Stomach (tissue), 9 donors: Measurements from ENCODE around the gene POU2AF3. TPM values are rescaled to one million over a fixed set of nuclear protein-coding genes. Genes with fewer than 3 reads are reported as not detected.

Experiments
- DNase-seq, 2 donors: peaks; one replicate each; pipeline versions ENCODE4 v3.0.0 to v3.0.0-alpha.2; 2013 to 2019
- H3K27ac ChIP-seq, 5 donors: fragments of 200-600 bp in 4 of 5; sonication (generic) in 4 of 5; one replicate each; pipeline ENCODE4 v1.5.1; 2013 to 2019; ENCODE audit warnings: mild to moderate bottlenecking in 1 of 5, moderate library complexity in 1 of 5
- H3K27me3 ChIP-seq, 3 donors: fragments of 200-600 bp; sonication (generic); one replicate each; pipeline ENCODE4 v1.5.1; 2017 to 2019; ENCODE audit warnings: mixed run types in 1 of 3
- H3K36me3 ChIP-seq, 4 donors: fragments of 200-600 bp; sonication (generic); 1 replicate in 3 of 4; 2 replicates in 1 of 4; pipeline ENCODE4 v1.5.1; 2016 to 2019
- H3K4me1 ChIP-seq, 4 donors: fragments of 200-600 bp; sonication (generic); one replicate each; pipeline ENCODE4 v1.5.1; 2016 to 2019
- H3K4me3 ChIP-seq, 4 donors: fragments of 200-600 bp; sonication (generic) in 3 of 4; one replicate each; pipeline ENCODE4 v1.5.1; 2016 to 2019; ENCODE audit warnings: mild to moderate bottlenecking in 1 of 4
- H3K9me3 ChIP-seq, 4 donors: fragments of 200-600 bp; sonication (generic); one replicate each; pipeline ENCODE4 v1.5.1; 2016 to 2019
- EP300 ChIP-seq: sonication (generic); formaldehyde crosslinking; IDR thresholded peaks from one replicate; pipeline ENCODE4 v1.6.1; 2017; ENCODE audit warnings: antibody characterized with exemption
- POLR2A ChIP-seq, 4 donors: fragments of 450-650 bp; IDR thresholded peaks; one replicate each; pipeline ENCODE4 v1.6.1; 2016; ENCODE audit warnings: antibody characterized with exemption in 4 of 4, control low read depth in 2 of 4, mild to moderate bottlenecking in 1 of 4, moderate library complexity in 1 of 4
- POLR2AphosphoS5 ChIP-seq, 3 donors: sonication (generic); formaldehyde crosslinking; IDR thresholded peaks; one replicate each; pipeline ENCODE4 v1.6.1; 2016; ENCODE audit warnings: antibody characterized with exemption in 3 of 3
- WGBS, 5 donors: extraction: QIAGEN DNeasy Blood & Tissue Kit in 3 of 5; methylation state at CpG; one replicate each; pipeline versions ENCODE4 v1.1.5 to v1.1.7; 2013 to 2018; 5-methylcytosine and 5-hydroxymethylcytosine counted together
- intact Hi-C: fragments of 100-400 bp; cut with DNase I; formaldehyde crosslinking; loops from one replicate; pipeline ENCODE4 v1.15.1; 2023; ENCODE audit warnings: low total_unique reads
- polyA plus RNA-seq, 3 donors: library from polyadenylated mRNA; stranded (reverse); fragments of 200-250 nt; gene quantifications; one replicate each; pipeline ENCODE4 v1.2.3, GENCODE V29; 2013
- total RNA-seq, 5 donors: library from RNA; depleted of rRNA; stranded (reverse); fragments of >200 nt; gene quantifications; one replicate each; pipeline versions ENCODE4 v1.1.0 to v1.2.3, GENCODE V29; 2014 to 2016
- TF ChIP-seq, protein P1 (sequence below), 7 experiments: fragments of 450-650 bp in 4 of 7; fragments of 200-600 bp in 3 of 7; sonication (generic) in 3 of 7; IDR thresholded peaks; one replicate each; pipeline ENCODE4 v1.5.1; 2016 to 2019; ENCODE audit warnings: antibody characterized with exemption in 7 of 7, control low read depth in 2 of 7, mild to moderate bottlenecking in 1 of 7
- donor health status: healthy with polysubstance abuse.
- donor health status: Bipolar disorder and iron deficiency.
- donor health status: healthy.

Gene POU2AF3
- total and polyA plus RNA-seq, 8 donors, result 0.58 to 10.1 (median 3.2) TPM

DNA sequence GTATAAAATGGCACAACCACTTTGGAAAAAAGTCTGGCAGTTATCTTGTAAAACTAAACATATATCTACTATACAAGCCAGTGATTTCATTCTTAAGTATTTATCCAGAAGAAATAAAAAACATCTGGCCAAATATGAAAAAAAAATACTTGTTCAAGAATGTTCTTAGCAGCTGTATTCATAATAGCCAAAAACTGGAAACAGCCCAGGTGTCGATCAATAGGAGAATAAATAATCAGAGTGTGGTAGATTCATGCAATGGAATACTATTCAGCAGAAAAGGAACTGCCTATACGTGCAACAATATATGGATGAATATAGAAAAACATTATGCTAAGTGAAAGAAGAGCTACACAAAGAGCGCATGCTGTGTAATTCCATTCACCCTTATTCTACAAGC, 44.0 kb downstream of the POU2AF3 start:
- Histone ChIP-seq H3K9me3 (no peaks in the 10 kb centered on the region), H3K4me1 (peaks cover 0 to 19% (median 3%) of the 10 kb centered on the region in 4 donors), H3K4me3 (no peak overlapping the region), H3K27me3 (no peaks in the 10 kb centered on the region), H3K36me3 (no peaks in the 10 kb centered on the region), H3K27ac (no peak overlapping the region)
- intact Hi-C loops, result no loop called here
- WGBS, 5 donors, result 68 to 94% (median 89%) methylated on average over 3 of the region's 3 CpGs
- DNase-seq, result no peak
- TF ChIP-seq POLR2A (IDR thresholded peaks at IDR 0.05) (no peak), POLR2AphosphoS5 (IDR thresholded peaks at IDR 0.05) (no peak), EP300 (no peak)
- TF ChIP-seq, protein P1, sequence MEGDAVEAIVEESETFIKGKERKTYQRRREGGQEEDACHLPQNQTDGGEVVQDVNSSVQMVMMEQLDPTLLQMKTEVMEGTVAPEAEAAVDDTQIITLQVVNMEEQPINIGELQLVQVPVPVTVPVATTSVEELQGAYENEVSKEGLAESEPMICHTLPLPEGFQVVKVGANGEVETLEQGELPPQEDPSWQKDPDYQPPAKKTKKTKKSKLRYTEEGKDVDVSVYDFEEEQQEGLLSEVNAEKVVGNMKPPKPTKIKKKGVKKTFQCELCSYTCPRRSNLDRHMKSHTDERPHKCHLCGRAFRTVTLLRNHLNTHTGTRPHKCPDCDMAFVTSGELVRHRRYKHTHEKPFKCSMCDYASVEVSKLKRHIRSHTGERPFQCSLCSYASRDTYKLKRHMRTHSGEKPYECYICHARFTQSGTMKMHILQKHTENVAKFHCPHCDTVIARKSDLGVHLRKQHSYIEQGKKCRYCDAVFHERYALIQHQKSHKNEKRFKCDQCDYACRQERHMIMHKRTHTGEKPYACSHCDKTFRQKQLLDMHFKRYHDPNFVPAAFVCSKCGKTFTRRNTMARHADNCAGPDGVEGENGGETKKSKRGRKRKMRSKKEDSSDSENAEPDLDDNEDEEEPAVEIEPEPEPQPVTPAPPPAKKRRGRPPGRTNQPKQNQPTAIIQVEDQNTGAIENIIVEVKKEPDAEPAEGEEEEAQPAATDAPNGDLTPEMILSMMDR (IDR thresholded peaks at IDR 0.05), result no peak

DNA sequence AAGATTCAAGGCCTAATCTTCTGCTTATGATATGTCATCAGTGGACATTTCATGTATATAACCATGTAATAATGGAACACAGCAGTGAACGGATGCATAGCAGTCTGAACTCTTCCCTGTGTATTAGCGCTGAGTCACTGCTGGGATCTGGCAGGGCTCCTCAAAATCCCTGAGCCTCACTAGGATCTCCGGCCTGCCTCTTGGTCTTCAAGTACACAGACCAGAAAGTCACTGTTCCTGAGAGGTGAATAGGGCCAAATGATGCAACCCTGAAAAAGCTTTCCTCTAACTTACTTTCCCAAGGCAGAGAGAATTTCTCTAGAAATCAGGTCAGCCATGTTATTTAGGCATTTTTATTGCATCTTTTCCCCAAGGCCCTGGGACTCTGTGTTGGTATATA, 45.7 kb downstream of the POU2AF3 start:
- WGBS, 5 donors, result 44 to 70% (median 59%) methylated on average over 3 of the region's 3 CpGs

DNA sequence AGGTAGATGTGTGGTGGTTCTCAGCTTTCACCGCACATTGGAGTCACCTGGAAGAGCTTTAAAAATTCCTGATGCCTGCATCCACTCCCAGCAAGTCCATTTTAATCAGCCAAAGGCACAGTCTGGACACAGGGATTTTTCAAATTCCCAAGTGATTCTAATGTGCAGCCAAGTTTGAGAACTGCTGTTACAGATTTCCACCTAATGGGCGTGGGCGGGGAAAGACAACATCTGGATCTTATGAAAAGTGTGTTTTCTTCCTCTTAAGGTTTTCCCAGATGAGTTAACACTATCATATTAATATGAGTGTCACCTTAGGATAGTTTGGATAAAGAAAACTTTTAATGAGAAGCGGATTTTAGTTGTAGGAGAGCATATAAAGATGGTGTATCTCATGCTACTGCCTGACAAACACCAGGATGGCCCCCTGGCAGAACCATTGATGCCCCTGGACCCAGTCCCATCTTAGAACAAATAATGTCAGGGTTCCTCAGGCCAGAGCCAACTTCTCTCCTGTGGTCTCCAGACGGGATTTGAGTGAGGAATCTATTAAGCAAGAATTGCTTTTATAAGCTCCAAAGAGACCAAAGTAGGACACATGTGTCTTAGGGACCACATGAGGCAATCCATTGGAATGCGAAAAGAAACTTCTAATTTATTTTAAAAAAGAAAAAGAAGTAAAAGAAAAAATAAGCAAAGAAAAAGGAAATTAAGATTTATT, 48.8 kb downstream of the POU2AF3 start:
- TF ChIP-seq, protein P1 (IDR thresholded peaks at IDR 0.05), result no peak
- TF ChIP-seq POLR2AphosphoS5 (IDR thresholded peaks at IDR 0.05), result no peak
- TF ChIP-seq POLR2A (IDR thresholded peaks at IDR 0.05), result no peak
- no peak for TF ChIP-seq EP300
- no peak for DNase-seq

More for the DNA sequence above, 45.7 kb downstream of the POU2AF3 start:
- Histone ChIP-seq H3K36me3 (no peaks in the 10 kb centered on the region), H3K27me3 (no peaks in the 10 kb centered on the region), H3K9me3 (no peaks in the 10 kb centered on the region), H3K27ac (peak overlapping the region in 2 of 5 donors; percentile 6 to 23), H3K4me1 (peaks cover 0 to 19% (median 3%) of the 10 kb centered on the region in 4 donors), H3K4me3 (no peak overlapping the region)
- TF ChIP-seq EP300 (no peak), POLR2AphosphoS5 (IDR thresholded peaks at IDR 0.05) (peak in 1 of 3 donors; percentile 22)
- intact Hi-C loops, result no loop called here
- no peak for DNase-seq

DNA sequence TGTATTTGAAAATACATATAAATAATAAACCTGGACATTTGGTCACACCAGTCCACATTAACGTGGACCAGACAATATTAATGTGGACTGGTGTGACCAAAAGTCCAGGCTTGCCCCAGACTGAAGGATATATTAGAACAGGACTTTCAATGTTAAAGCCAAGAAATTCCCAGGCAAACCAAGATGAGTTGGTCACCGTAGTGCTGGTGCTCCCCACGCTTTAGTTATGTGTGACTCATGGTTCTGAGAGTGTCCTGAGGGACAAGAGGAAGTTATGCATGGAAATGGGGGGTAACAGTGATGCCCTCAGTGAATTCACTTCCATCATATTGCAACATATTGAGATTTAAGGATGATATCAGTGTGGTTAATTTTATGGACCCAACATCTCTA, 49.4 kb downstream of the POU2AF3 start:
- no peak overlapping the region for H3K27ac ChIP-seq
- peaks cover 0 to 32% (median 8%) of the 10 kb centered on the region in 4 donors for H3K4me1 ChIP-seq
- DNase-seq, result no peak
- H3K27me3 ChIP-seq, result no peaks in the 10 kb centered on the region
- H3K4me3 ChIP-seq, result no peak overlapping the region
- H3K9me3 ChIP-seq, result no peaks in the 10 kb centered on the region
- 78 to 92% (median 81%) methylated on average over 3 of the region's 3 CpGs for WGBS, 5 donors
- intact Hi-C loops, result no loop called here
- no peaks in the 10 kb centered on the region for H3K36me3 ChIP-seq
- no peak for TF ChIP-seq EP300
- no peak for TF ChIP-seq POLR2A (IDR thresholded peaks at IDR 0.05)

More for the DNA sequence above, 48.8 kb downstream of the POU2AF3 start:
- intact Hi-C loops, result no loop called here
- no peak overlapping the region for H3K4me3 ChIP-seq
- no peaks in the 10 kb centered on the region for H3K9me3 ChIP-seq
- H3K4me1 ChIP-seq, result peaks cover 0 to 29% (median 6%) of the 10 kb centered on the region in 4 donors
- no peaks in the 10 kb centered on the region for H3K36me3 ChIP-seq
- 74 to 85% (median 82%) methylated on average over 6 of the region's 6 CpGs for WGBS, 5 donors
- H3K27ac ChIP-seq, result no peak overlapping the region
- H3K27me3 ChIP-seq, result no peaks in the 10 kb centered on the region

DNA sequence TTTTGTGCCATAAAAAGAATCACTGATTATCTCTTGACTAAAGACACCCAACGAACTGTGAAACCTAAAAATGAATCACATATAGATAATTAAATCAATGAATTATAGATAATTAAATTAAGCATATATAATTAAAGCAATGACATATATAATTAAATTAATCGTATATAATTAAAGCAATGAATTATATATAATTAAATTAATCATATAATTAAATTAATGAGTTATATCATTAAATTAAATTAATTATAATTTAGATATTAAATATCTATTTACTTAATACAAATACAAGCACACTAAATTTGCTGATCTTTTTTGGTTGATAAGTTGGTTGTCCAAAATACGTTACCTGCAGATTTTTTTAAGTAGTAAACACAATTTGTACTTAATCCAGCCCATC, 49.8 kb downstream of the POU2AF3 start:
- Histone ChIP-seq H3K36me3 (no peaks in the 10 kb centered on the region), H3K9me3 (no peaks in the 10 kb centered on the region), H3K27ac (no peak overlapping the region), H3K4me1 (peaks cover 0 to 36% (median 10%) of the 10 kb centered on the region in 4 donors), H3K4me3 (no peak overlapping the region), H3K27me3 (no peaks in the 10 kb centered on the region)
- intact Hi-C loops, result no loop called here
- no peak for DNase-seq
- no peak for TF ChIP-seq POLR2A (IDR thresholded peaks at IDR 0.05)
- no peak for TF ChIP-seq POLR2AphosphoS5 (IDR thresholded peaks at IDR 0.05)
- no peak for TF ChIP-seq EP300
- TF ChIP-seq, protein P1 (IDR thresholded peaks at IDR 0.05), result no peak
- 66 to 85% (median 80%) methylated on average over 3 of the region's 3 CpGs for WGBS, 5 donors
